ENCODE results near the gene KCTD19.
"Not testable (repeated sequence)": the region's sequence is repeated elsewhere in the genome, so short reads cannot be mapped to it uniquely, and the experiment has no call there.

Gene KCTD19

GRCh38 chr16:67357561-67357960, 31.0 kb upstream of the KCTD19 start:
- CTCF ChIA-PET, result interaction anchor here (1.0 to 3.9 kb wide), 5 partner anchors 11 to 124 kb away, joined by 3 to 16 read pairs (median 4); partner anchors contain the start of gene ATP6V0D1
- DNase-seq (ENCODE audit: low read depth, low spot score), result no peak
- POLR2A ChIA-PET, result no interaction called here
- no peak overlapping the region for H3K4me3 ChIP-seq (ENCODE audit: low read depth, low read length)
- TF ChIP-seq, protein P1, sequence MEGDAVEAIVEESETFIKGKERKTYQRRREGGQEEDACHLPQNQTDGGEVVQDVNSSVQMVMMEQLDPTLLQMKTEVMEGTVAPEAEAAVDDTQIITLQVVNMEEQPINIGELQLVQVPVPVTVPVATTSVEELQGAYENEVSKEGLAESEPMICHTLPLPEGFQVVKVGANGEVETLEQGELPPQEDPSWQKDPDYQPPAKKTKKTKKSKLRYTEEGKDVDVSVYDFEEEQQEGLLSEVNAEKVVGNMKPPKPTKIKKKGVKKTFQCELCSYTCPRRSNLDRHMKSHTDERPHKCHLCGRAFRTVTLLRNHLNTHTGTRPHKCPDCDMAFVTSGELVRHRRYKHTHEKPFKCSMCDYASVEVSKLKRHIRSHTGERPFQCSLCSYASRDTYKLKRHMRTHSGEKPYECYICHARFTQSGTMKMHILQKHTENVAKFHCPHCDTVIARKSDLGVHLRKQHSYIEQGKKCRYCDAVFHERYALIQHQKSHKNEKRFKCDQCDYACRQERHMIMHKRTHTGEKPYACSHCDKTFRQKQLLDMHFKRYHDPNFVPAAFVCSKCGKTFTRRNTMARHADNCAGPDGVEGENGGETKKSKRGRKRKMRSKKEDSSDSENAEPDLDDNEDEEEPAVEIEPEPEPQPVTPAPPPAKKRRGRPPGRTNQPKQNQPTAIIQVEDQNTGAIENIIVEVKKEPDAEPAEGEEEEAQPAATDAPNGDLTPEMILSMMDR (IDR thresholded peaks at IDR 0.05; ENCODE audit: insufficient read depth, low read length, missing control alignments), result no peak

- ChIA-PET POLR2A (no interaction called here), CTCF (interaction anchor here (2.3 to 3.9 kb wide), 2 partner anchors 10 to 12 kb away, joined by 8 to 16 read pairs; no protein-coding TSS in a partner anchor)
- TF ChIP-seq, protein P1 (IDR thresholded peaks at IDR 0.05; ENCODE audit: insufficient read depth, low read length, missing control alignments), result no peak
- no peak overlapping the region for H3K4me3 ChIP-seq (ENCODE audit: low read depth, low read length)
- DNase-seq (ENCODE audit: low read depth, low spot score), result no peak
Measured at GRCh38 chr16:67356396-67356795, 29.9 kb upstream of the KCTD19 start.

DNA sequence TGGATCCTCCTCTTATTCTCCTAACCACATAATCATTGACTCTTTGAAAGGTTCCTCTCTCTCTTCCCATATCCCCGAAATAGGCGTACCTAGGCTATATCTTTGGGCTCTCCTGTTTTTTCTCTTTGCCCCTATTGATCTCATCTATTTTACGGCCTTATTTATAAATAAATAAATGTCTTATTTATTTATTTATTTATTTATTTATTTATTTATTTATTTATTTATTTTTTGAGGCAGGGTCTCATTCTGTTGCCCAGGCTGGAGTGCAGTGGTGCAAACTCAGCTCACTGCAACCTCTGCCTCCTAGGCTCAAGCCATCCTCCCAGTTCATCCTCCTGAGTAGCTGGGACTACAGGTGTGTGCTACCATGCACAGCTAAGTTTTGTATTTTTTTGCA, 25.9 kb upstream of the KCTD19 start:
- POLR2A ChIA-PET; DNase-seq (ENCODE audit: low read depth, low spot score); H3K4me3 ChIP-seq (ENCODE audit: low read depth, low read length): not testable (repeated sequence)
- CTCF ChIA-PET, result interaction anchor here (0.6 to 4.6 kb wide), 6 partner anchors 9 to 129 kb away, joined by 3 to 21 read pairs (median 4); no protein-coding TSS in a partner anchor

GRCh38 chr16:67350324-67350723, 23.8 kb upstream of the KCTD19 start:
- ChIA-PET POLR2A (no interaction called here), CTCF (interaction anchor here (0.8 to 4.6 kb wide), 14 partner anchors 12 to 118 kb away, joined by 3 to 21 read pairs (median 3); partner anchors contain the start of genes KCTD19, LRRC36 and ZDHHC1)
- TF ChIP-seq, protein P1 (IDR thresholded peaks at IDR 0.05; ENCODE audit: insufficient read depth, low read length, missing control alignments), result no peak
- H3K4me3 ChIP-seq (ENCODE audit: low read depth, low read length), result no peak overlapping the region
- DNase-seq (ENCODE audit: low read depth, low spot score), result no peak

DNA sequence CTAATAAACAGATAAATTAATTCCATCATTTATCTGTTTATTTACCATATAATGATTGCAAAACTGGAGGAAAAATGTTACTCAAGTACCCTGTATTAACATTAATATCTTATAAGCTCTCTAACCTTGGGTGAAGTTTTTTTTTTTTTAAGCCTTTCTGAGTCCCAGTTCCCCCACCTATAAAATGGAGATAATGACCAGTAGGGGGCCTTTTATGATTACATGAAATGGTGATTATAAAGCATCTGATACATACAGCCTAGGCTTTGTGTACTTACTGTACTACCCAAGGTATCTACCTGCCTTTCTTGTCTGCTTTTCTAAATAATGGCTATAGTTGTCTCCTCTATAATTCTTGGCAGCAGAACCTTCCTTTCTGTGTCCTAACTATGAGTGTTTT, 22.6 kb upstream of the KCTD19 start:
- no peak for DNase-seq (ENCODE audit: low read depth, low spot score)
- CTCF ChIA-PET, result interaction anchor here (0.7 to 4.6 kb wide), 8 partner anchors 10 to 1277 kb away, joined by 3 to 21 read pairs (median 6); partner anchors contain the start of genes KCTD19 and LRRC36
- POLR2A ChIA-PET, result no interaction called here
- no peak overlapping the region for H3K4me3 ChIP-seq (ENCODE audit: low read depth, low read length)
- TF ChIP-seq, protein P1 (IDR thresholded peaks at IDR 0.05; ENCODE audit: insufficient read depth, low read length, missing control alignments), result no peak

- TF ChIP-seq, protein P1 (IDR thresholded peaks at IDR 0.05; ENCODE audit: insufficient read depth, low read length, missing control alignments), result no peak
- POLR2A ChIA-PET, result no interaction called here
- no peak overlapping the region for H3K4me3 ChIP-seq (ENCODE audit: low read depth, low read length)
- CTCF ChIA-PET, result interaction anchor here (0.6 to 3.0 kb wide), 7 partner anchors 12 to 88 kb away, joined by 3 to 16 read pairs (median 4); partner anchors contain the start of genes KCTD19 and LRRC36
- DNase-seq (ENCODE audit: low read depth, low spot score), result no peak
Measured at GRCh38 chr16:67346341-67346740, 19.8 kb upstream of the KCTD19 start.

- H3K4me3 ChIP-seq (ENCODE audit: low read depth, low read length), result no peak overlapping the region
- POLR2A ChIA-PET, result no interaction called here
- no peak for DNase-seq (ENCODE audit: low read depth, low spot score)
- TF ChIP-seq, protein P1 (IDR thresholded peaks at IDR 0.05; ENCODE audit: insufficient read depth, low read length, missing control alignments), result no peak
- CTCF ChIA-PET, result interaction anchor here (0.6 to 3.0 kb wide), 5 partner anchors 13 to 420 kb away, joined by 3 to 16 read pairs (median 3); no protein-coding TSS in a partner anchor
Measured at GRCh38 chr16:67345401-67345800, 18.9 kb upstream of the KCTD19 start.
